HG02973 (cell line): Measurements from ENCODE around the gene FXR2.
A peak's percentile ranks its signal among the peaks of the same experiment; 100 is the strongest.

Experiments used
- ATAC-seq: cut with Tn5 transposase; IDR thresholded peaks from one replicate; pipeline ENCODE4 v1.9.1; 2021; ENCODE audit warnings: moderate library complexity; ENCODE audit not compliant: unreplicated experiment

FXR2 gene

DNA sequence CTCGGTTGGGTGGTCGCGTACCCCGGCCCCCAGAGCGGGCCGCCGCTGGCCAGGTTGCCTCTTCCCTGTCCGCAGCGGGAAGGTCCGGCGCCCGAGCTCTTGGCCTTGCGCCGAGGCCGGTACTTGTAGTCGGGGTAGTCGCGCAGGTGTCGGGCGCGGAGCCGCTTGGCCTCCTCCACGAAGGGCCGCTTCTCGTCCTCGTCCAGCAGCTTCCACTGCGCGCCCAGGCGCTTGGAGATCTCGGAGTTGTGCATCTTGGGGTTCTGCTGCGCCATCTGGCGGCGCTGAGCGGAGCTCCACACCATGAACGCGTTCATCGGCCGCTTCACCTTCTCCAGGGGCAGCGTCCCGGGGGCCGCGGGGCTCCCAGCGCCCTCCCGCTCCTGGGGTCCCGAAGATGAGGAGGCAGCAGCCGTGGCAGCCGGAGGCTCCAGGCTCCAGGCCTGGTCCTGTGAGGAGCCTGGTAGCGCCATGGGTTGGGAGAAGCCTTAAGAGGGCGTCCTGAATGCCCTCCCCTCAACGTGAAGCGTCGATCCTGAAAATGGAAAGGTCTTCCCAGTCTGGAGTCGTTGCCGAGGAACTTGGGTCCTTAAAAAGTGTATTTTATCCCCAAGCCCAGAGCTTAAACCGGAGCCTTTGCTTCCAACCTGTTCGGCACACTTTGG lies 25.4 kb downstream of the FXR2 start:
- no peak for ATAC-seq

GRCh38 chr17:7588553-7589203 lies 26.0 kb downstream of the FXR2 start:
- ATAC-seq, result no peak

GRCh38 chr17:7587420-7588151 lies 27.1 kb downstream of the FXR2 start:
- no peak for ATAC-seq

GRCh38 chr17:7586673-7587419 lies 27.9 kb downstream of the FXR2 start:
- no peak for ATAC-seq

DNA sequence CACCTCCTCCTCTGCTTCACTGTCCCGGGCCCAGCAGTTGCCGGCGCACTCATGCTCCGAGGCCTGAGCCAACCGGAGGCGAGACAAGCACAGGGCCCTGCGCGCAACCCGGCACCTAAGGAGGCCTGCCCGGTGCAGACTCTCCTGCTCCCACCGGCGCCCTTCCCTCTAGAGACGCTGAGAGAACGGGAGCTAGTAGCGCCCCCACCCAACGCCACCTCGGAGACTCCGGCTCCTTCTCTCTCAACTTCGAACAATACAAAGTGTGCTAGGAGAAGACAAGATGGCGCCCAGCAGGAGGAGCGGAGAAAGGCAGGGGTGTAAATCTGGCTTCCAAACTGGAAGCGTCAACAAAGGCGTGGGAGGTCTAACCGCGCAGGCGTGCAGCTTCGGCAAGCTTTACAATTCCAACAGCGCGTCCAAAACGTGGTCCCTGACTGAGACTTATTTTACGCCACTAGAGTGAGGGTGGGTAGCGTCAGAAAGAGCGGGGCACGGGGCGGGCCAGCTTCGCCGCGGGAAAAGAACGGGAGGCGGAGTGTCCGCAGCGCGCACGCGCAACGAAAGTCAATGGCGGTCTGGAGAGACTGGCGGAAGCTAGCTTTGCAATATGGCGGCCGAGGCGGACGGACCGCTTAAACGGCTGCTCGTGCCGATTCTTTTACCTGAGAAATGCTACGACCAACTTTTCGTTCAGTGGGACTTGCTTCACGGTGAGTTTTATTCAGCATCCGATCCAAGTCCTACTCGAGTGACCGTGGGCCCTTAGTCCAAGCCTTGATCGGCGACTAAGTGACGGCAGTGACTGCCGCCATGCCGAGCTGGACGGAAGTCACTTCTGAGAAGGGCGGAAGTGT lies 31.2 kb downstream of the FXR2 start, which contains the start of gene MPDU1:
MPDU1 (plus strand) TSS at position 600 of the 857 bp plus-strand sequence; CDS start at position 611, 11 bp downstream.
- ATAC-seq, result peak; percentile 49

DNA sequence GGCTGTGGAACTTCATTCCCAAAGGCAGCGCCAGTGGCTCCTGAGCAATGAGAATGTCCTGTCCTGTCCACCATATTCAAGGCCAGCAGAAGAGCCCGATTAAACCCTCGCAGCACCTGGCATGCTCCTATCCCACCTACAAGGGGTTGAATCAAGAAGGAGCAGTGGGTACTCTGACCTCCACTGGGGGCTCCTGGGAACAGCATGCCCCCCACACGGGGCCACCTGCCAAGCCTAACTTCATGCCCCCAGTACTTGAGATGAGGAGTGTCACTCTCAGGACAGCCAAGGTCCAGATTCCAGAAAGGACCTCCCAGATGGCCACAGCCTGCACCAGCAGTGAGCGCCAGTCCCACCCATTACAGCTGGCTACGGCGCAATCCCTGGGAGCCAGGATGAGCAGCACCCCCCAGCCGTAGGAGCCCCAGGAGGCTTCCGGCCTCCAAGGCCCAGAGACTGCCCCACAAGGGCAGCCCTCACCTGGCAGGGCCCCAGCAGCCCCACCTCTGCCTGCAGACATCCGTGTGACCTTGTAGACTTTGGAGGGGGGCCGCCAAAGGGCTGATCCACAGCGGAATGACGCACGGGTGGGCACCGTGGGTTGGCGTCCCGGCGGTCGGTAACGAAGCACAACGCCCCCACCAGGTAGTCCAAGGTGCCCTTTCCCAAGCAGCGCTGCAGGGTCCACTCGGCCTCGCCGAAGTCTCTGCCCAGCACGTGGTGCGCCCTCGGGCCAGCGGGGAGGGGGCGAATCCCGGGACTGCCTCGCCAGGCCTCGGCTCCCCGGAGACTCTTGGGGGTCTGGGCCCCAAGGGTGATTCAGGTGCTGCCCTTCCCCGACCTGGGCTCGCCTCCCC lies 32.1 kb downstream of the FXR2 start:
- ATAC-seq, result no peak

DNA sequence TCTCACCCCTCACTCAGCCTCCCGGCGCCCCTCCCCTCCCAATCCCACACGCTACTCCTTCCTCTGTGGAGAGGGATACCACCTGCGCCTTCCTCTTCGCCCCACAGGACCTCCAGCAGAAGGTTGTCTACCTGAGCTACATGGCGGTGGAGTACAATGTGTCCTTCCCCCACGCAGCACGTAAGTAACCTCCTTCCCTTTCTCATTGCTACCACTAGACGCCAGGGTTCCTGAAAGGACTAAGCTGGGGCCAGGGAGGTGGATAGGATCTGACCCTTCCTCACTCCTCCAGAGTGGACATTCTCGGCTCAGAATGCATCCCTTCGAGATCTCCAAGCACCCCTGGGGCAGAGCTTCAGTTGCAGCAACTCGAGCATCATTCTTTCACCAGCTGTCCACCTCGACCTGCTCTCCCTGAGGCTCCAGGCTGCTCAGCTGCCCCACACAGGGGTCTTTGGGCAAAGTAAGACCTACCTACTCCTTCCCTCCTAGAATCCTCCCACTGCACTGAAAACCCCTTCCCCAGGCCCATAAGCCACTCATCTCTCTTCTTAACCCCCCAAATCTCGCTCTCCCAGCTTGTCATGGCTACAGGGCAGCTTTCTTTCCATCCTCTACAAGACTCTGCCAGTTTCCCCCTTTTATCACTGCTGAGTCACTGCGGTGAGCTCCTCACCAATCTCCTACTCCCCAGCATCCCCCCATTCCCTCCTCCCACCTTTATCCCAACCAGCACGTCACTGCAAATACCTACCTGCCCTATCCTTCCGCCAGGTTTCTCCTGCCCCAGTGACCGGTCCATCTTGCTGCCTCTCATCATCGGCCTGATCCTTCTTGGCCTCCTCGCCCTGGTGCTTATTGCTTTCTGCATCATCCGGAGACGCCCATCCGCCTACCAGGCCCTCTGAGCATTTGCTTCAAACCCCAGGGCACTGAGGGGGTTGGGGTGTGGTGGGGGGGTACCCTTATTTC lies 33.8 kb downstream of the FXR2 start:
- ATAC-seq, result no peak

GRCh38 chr17:7579834-7580603 lies 34.7 kb downstream of the FXR2 start:
- ATAC-seq, result no peak

DNA sequence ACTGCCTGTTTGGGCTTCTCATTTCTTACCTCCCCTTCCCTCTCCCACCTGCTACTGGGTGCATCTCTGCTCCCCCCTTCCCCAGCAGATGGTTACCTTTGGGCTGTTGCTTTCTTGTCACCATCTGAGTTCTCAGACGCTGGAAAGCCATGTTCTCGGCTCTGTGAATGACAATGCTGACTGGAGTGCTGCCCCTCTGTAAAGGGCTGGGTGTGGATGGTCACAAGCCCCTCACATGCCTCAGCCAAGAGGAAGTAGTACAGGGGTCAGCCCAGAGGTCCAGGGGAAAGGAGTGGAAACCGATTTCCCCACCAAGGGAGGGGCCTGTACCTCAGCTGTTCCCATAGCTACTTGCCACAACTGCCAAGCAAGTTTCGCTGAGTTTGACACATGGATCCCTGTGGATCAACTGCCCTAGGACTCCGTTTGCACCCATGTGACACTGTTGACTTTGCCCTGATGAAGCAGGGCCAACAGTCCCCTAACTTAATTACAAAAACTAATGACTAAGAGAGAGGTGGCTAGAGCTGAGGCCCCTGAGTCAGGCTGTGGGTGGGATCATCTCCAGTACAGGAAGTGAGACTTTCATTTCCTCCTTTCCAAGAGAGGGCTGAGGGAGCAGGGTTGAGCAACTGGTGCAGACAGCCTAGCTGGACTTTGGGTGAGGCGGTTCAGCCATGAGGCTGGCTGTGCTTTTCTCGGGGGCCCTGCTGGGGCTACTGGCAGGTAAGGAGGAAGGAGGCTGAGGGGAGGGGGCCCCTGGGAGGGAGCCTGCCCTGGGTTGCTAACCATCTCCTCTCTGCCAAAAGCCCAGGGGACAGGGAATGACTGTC lies 35.5 kb downstream of the FXR2 start, which contains the start of gene CD68:
CD68 (plus strand) TSS at position 638 of the 833 bp plus-strand sequence; CDS start at position 678, 40 bp downstream.
- peak; percentile 40 for ATAC-seq

DNA sequence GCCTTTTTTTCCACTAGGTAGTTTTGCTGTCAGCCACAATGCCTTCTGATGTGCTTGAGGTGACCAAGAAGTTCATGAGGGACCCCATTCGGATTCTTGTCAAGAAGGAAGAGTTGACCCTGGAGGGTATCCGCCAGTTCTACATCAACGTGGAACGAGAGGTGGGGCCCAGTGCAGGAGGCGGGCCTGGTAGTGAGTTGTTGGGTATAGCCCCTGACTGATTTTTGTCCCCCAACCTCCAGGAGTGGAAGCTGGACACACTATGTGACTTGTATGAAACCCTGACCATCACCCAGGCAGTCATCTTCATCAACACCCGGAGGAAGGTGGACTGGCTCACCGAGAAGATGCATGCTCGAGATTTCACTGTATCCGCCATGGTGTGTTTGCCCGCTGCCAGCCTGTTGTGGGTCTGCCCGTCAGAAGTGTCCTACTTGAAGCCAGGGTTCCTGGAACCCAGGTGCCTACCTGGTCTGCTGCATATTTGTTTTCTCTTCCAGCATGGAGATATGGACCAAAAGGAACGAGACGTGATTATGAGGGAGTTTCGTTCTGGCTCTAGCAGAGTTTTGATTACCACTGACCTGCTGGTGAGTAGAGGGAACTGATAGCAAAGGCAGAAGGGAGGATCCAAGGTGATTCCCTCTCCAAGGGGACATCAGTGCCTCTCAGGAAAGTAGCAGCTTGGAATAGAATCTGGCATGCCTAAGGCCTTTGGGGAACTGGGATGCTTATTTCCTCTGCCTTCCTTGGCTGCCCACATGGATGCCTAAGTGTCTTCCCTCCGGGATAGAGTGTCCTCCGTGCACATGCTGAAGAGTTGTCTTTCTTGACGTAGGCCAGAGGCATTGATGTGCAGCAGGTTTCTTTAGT lies 37.1 kb downstream of the FXR2 start:
- no peak for ATAC-seq

GRCh38 chr17:7576432-7576937 lies 38.2 kb downstream of the FXR2 start:
- no peak for ATAC-seq

DNA sequence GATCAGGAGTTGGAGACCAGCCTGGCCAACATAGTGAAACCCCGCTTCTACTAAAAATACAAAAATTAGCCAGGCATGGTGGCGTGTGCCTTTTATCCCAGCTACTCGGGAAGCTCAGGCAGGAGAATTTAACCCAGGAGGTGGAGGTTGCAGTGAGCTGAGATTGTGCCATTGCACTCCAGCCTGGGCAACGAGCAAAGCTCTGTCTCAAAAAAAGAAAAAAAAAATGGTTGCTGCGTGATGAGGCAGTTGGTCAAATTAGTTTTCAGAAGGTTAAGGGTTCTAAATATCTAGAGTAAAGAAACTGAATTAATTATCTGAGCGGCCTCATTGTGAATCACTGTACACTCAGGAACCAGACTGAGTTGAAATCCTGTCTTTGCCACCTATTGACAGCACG lies 38.7 kb downstream of the FXR2 start:
- no peak for ATAC-seq

GRCh38 chr17:7575481-7575883 lies 39.2 kb downstream of the FXR2 start:
- ATAC-seq, result no peak

DNA sequence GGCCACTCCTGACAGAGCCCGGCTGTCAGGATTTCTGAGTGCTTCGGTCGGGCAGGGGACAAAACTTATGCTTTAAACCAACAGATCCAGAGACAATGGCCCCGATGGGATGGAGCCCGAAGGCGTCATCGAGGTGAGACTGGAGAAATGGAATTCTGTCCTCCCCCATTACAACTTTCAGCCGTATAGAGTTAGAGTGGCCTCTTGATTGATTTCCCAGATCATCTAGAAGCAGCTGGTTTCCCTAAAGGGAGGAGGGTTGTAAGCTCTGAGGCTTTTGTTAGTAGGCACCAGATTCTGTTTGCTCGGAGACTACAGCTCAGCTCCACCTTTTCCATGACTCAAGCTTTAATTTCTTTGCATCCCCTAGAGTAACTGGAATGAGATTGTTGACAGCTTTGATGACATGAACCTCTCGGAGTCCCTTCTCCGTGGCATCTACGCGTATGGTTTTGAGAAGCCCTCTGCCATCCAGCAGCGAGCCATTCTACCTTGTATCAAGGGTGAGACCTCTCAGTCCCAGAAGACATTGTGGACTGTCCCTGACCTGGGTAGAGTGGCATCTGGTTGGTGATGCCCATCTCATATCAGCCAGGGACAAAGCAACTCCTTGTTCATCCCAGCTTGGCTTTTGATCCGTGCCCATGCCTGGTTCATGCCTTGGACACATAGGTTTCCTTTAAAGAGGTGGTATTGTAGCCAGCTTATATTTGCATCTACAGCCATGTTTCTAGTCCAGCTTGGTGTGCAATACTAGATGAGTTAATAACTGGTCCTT lies 40.3 kb downstream of the FXR2 start:
- no peak for ATAC-seq
